Stimulated activated CD8-positive, alpha-beta memory T cell treated with anti-CD3 and anti-CD28 coated beads, Interleukin-7, amount 100 ng/mL, for 48 hours (primary cell): Measurements from ENCODE around the gene C1orf167.

ENCODE experiments used
- DNase-seq, 2 donors: peaks; one replicate each; pipeline ENCODE4 v3.0.0-alpha.2; 2020; ENCODE audit warnings: low read depth in 1 of 2; ENCODE audit errors: extremely low read depth in 1 of 2

The C1orf167 gene

DNA sequence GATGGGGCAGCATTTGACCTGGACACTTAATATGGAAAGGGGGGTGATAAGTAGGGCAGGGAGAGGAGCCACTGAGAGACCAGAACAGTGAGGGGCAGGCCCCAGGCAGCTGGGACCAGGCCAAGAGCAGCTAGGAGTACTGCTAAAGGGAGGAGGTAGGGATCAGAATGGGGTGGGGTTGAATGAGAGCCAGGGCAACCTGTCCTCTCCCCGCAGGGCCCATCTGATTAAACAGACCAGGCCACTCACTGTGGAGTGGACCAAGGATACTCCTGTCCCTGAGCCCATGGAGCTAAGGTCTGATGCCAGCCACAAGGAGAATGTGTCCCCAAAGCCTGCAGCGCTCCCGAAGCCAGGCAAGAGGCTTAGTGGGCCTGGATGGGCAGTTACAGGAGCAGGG lies 2.1 kb downstream of the C1orf167 start:
- no peak for DNase-seq

DNA sequence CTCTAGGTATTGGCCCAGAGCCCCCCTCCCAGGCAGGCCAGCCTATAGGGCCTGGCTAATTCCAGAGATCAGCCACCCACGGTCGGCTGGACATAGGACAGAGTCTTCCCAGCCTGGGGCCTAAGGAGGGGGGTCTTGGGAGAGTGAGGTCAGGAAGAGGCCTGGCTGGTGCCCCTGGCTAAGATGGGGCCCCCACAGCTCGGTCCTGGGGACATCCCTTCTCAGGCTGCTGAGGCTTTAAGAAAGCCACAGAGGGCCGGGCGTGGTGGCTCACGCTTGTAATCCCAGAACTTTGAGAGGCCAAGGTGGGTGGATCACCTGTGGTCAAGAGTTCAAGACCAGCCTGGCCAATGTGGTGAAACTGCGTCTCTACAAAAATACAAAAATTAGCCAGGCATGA lies 2.5 kb downstream of the C1orf167 start:
- DNase-seq: no peak

DNA sequence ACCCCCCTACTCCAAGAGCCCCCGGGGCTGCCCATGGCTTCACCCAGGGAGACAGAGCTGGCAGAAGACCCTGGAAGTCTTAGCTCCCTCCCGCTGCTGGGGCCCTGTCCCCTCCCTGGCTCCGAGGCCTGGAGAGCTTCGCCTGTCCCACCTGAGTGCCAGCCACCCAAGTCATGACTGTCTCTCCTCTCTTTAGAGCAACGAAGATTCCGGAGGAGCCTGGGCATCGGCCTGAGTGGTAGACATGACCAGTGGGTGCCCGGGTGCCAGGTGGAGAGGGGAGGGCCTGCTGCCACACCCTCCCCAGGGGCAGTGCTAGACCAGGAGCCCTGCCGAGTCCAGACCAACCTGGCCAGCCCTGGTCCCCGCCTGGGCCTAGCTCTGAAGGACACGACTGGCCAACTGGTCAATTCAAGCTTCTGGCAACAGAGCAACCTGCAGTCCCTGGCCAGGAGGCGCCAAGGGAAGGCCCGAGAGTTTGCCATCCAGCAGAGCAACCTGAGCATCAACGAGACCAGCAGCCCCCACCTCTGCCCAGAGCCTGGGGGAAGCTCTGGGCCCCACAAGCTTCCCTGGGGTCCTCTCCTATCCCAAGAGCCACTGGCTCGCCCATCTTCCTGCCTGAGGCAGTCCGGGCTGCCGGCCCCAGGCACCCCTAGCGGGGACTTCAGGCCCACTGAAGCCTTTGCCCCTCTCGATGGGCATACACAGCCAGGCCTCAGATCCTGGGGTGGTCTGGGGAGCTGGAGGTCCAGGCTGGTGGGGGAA lies 3.9 kb downstream of the C1orf167 start:
- no peak for DNase-seq

GRCh38 chr1:11766429-11766776 lies 4.4 kb downstream of the C1orf167 start:
- no peak for DNase-seq

DNA sequence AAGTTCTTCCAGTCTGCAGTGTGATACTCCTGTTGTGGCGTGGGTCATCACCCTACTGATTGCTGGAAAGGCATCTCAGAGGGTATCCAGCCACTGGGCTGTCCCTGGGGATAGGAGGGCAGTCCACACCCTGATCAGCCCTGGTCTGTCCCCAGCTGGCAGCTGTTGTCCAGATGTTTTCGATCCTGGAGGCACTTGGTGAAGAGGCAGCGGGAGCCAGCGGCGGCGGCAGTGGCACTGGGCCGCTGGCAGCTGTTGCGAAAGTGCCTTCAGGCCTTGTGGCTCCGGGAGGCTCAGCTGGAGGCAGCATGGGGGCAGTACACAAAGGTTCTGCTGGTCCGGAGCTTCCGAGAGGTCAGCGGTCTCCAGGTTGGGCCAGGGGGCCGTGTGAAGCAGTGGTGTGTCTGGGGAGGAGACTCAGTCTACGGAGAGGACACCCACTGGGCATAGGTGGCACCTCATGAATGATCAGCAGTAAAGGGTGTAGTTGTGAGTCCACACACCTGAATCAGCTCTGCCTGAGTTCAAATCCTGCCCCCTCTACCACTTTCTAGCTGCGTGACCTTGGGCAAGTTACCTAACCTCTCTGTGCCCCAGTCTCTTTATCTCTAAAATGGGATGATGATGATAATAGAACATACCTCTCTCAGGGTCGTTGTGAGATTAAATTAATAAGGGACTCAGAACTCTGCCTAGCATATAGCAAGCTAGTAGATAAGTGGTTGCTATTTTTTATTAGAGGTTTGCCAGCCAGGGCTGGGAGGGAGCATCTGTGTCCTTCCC lies 6.1 kb downstream of the C1orf167 start:
- DNase-seq: no peak

GRCh38 chr1:11768821-11769220 lies 6.8 kb downstream of the C1orf167 start:
- DNase-seq: no peak

GRCh38 chr1:11769274-11769673 lies 7.3 kb downstream of the C1orf167 start:
- no peak for DNase-seq

- no peak for DNase-seq
Observed at GRCh38 chr1:11770011-11770410, 8.0 kb downstream of the C1orf167 start.

DNA sequence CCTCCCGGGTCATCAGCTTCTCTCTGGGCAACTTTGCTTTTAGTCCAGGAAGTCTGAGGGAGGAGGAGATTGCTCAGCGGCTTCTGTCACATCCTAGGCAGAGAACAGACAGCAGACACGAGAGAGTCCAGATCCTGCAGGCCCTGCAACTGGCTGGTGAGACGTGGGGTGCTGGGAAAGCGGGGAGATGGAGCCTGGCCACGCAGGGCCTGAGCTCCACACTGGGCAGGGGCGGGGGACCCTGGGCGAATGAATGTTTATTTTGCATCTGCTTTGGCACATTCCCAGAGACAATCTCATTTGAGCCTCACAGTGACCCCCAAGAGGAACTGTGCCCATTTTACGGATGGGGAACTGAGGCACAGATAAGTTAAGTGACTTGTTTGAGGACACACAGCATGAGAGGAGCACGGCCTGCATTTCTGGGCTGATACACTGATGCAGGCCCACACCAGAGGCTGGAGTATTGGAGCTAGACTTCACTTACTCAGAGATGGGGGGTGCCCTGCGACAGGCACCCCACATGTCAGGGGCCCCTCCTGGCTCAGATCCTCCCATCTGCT lies 9.6 kb downstream of the C1orf167 start:
- DNase-seq: no peak

GRCh38 chr1:11772458-11772857 lies 10.5 kb downstream of the C1orf167 start:
- DNase-seq: no peak

GRCh38 chr1:11774753-11775152 lies 12.8 kb downstream of the C1orf167 start:
- DNase-seq: no peak

DNA sequence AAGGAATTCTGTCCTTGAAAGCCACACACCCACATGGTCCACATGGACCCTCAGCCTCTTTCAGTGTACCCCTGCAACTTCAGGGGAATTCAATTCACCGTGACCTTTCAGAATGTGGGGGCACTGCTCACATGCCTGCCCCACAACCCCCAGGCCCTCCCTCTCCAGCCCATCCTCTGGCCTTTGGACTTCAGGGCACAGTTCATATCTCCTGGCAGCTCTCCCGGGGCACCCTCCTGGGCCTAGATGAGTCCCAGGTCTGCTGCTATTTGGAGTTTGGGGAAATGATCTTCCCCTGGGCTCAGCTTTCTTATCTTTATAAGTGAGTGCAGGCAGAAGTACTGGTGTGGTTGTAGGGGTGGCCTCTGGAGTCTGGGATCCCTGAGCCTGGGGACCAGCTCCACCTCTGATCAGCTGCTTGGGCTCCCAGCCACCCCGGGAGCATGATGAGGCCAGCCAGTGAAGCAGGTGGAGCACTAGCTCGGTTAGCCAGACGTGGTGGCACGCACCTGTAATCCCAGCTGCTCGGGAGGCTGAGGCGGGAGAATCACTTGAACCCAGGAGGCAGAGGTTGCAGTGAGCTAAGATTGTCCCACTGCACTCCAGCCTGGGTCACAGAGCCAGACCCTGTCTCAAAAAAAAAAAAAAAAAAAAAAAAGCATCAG lies 15.8 kb downstream of the C1orf167 start:
- DNase-seq: no peak

GRCh38 chr1:11778336-11778735 lies 16.3 kb downstream of the C1orf167 start:
- no peak for DNase-seq

GRCh38 chr1:11778844-11779623 lies 17.0 kb downstream of the C1orf167 start:
- DNase-seq: no peak

- no peak for DNase-seq
Observed at GRCh38 chr1:11779715-11780379, 17.9 kb downstream of the C1orf167 start.

DNA sequence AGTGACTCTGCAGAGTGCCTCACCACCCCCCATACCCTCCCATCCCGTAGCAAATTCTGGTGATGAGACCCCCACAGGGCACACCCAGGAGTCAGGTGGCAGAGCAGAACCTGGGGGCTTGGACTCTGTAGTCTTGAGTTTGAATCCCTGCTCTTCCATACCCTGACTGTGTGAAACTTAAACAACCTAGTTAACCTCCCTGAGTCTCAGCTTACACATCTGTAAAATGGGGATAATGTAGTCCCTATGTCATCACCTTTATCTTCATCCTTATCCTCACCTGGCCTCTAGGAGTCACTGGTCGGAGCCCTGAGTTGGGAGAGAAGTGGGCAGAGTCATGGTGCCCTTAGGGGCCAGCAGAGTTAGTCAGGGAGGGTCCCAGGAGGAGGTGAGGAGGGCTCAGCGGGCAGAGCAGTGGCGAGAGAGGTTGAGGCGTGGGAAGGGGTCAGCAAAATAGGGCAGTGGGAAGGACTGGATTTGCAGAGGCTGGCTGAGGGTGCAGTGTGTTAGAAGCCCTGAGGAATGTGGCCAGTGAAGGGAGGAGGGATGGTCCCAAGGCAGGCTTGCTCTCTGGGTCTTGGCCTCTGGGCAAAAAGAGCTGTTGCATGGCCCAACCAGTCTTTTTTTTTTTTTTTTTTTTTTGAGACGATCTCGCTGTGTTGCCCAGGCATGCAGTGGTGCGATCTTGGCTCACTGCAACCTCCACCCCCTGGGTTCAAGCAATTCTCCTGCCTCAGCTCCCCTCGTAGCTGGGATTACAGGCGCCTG lies 18.6 kb downstream of the C1orf167 start:
- no peak for DNase-seq

DNA sequence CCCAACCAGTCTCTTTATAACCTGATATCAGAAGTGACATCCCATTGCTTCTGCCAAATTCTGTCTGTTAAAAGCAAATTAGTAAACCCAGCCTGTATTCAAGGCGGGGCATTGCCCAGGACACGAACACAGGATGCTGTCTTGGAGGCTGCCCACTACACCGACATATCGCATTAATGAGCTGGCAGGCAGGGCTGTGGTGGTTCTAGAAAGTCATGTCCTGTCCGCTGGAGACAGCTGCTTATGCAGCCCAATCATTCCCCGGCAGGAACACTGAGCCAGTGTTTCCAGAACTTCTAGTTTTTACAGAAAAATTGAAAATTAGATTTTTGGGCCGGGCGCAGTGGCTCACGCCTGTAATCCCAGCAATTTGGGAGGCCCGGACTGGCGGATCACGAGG lies 19.3 kb downstream of the C1orf167 start:
- DNase-seq: no peak

DNA sequence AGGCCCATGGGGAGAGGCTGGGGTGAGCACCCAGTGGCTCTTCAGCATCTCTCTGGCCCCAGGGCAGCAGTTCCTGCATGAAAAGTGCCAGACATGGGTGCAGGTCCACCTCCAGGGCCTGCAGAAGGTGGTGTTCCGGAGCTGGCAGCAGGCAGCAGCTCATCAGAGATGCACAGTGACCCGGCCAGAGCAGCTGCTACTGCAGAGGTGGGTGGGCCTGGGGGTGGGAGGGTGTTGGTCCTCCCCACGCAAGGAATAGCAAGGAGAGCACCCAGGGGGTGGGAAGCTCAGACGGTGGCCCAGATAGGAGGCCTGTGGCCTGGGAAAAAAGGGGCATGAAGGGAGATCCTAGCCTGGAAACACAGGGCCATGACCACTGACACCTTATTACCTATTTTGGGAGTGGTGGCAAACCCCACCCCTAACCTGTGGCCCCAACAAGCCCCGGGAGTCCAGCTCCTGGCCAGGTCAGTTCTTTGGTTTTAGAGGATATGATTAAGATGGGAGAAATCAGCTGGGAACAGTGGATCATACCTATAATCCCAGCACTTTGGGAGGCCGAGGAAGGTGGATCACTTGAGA lies 20.2 kb downstream of the C1orf167 start:
- DNase-seq: no peak

DNA sequence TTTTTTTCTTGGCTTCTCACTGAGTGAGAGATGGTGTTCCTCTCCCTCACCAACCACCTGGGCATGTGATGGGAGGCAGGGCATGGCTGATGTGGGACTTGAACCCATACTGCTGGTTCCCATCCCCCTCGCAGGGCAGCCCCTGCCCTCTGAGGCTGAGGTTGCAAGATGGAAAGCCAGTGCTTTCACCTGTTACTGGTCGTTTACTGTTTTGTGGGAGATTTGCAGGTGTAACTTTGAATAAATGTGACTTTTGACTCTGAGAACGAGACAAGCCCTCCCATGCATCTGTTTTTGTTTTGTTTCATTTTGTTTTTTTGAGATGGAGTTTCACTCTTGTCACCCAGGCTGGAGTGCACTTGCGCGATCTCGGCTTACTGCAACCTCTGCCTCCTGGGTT lies 21.6 kb downstream of the C1orf167 start:
- DNase-seq: no peak
